IMR-90 (cell line): ENCODE data around the gene DOK3. TPM values are rescaled to one million over a fixed set of nuclear protein-coding genes. Genes with fewer than 3 reads are reported as not detected.
A peak's percentile ranks its signal among the peaks of the same experiment; 100 is the strongest.

ENCODE experiments used
- ATAC-seq: fragments of 200-7000 bp; cut with Tn5 transposase; 2 replicates; pipeline ENCODE4 v1.9.1; 2020; ENCODE audit warnings: low read depth, mild to moderate bottlenecking, moderate library complexity
- BruUV-seq: library from RNA; stranded (reverse); fragments of 400-500 nt; replicated peaks from 2 replicates; lab custom pipeline; 2021; lab: Mats Ljungman, UMichigan
- CTCF ChIA-PET: fragments of 300-600 bp; formaldehyde crosslinking; extraction: SDS; loops from one replicate; lab custom pipeline; 2021; ENCODE audit warnings: antibody characterized with exemption; lab: Yijun Ruan, JAX
- POLR2A ChIA-PET: fragments of 300-600 bp; sonication (Branson Sonifier 250); formaldehyde crosslinking; loops from one replicate; lab custom pipeline; 2022; ENCODE audit warnings: antibody characterized with exemption; ENCODE audit not compliant: unreplicated experiment; lab: Charles Lee
- DNase-seq: peaks from one replicate; pipeline ENCODE4 v3.0.0; 2013
- H2AFZ ChIP-seq: replicated peaks from 2 replicates; pipeline ENCODE3; 2013; ENCODE audit warnings: low read length, mild to moderate bottlenecking; ENCODE audit not compliant: poor library complexity
- H2AK5ac ChIP-seq: 2 replicates; pipeline ENCODE4 v1.6.1; 2013; ENCODE audit warnings: low read depth, low read length, inconsistent platforms
- H2AK9ac ChIP-seq: replicated peaks from 2 replicates; pipeline ENCODE3; 2013; ENCODE audit warnings: mild to moderate bottlenecking, low read depth, low read length, moderate library complexity; ENCODE audit not compliant: poor library complexity
- H2BK120ac ChIP-seq: 2 replicates; pipeline ENCODE4 v1.6.1; 2013; ENCODE audit warnings: low read depth, low read length, inconsistent platforms
- H2BK15ac ChIP-seq: 3 replicates; pipeline ENCODE4 v1.6.1; 2013; ENCODE audit warnings: low read depth, low read length, inconsistent platforms
- H2BK20ac ChIP-seq: 2 replicates; pipeline ENCODE4 v1.6.1; 2013; ENCODE audit warnings: low read depth, mild to moderate bottlenecking, inconsistent platforms, low read length, moderate library complexity
- H2BK5ac ChIP-seq: 2 replicates; pipeline ENCODE4 v1.6.1; 2013; ENCODE audit warnings: mild to moderate bottlenecking, low read depth, low read length, inconsistent platforms; ENCODE audit not compliant: poor library complexity, severe bottlenecking
- H3K14ac ChIP-seq: replicated peaks from 2 replicates; pipeline ENCODE4 v1.6.1; 2013; ENCODE audit warnings: low read depth, low read length, inconsistent platforms
- H3K18ac ChIP-seq: 2 replicates; pipeline ENCODE4 v1.6.1; 2013; ENCODE audit warnings: low read depth, low read length, control low read depth
- H3K23ac ChIP-seq: 2 replicates; pipeline ENCODE4 v1.6.1; 2013; ENCODE audit warnings: low read depth, low read length, inconsistent platforms
- H3K27ac ChIP-seq: 2 replicates; pipeline ENCODE4 v1.5.1; 2013; ENCODE audit warnings: mild to moderate bottlenecking, control low read depth, low read length; ENCODE audit not compliant: insufficient read depth
- H3K27me3 ChIP-seq: 2 replicates; pipeline ENCODE4 v1.6.1; 2013; ENCODE audit warnings: low read length; ENCODE audit not compliant: control insufficient read depth, insufficient read depth
- H3K36me3 ChIP-seq: 2 replicates; pipeline ENCODE4 v1.6.1; 2013; ENCODE audit warnings: low read length, mixed read lengths; ENCODE audit not compliant: control insufficient read depth, insufficient read depth
- H3K4ac ChIP-seq: 2 replicates; pipeline ENCODE4 v1.6.1; 2013; ENCODE audit warnings: low read depth, low read length, inconsistent platforms
- H3K4me1 ChIP-seq: 2 replicates; pipeline ENCODE4 v1.6.1; 2013; ENCODE audit warnings: low read length, mixed read lengths; ENCODE audit not compliant: control insufficient read depth, insufficient read depth
- H3K4me2 ChIP-seq: 2 replicates; pipeline ENCODE4 v1.6.1; 2013; ENCODE audit warnings: low read depth, mild to moderate bottlenecking, control low read depth, low read length, moderate library complexity
- H3K4me3 ChIP-seq: 2 replicates; pipeline ENCODE4 v1.5.1; 2013; ENCODE audit warnings: low read depth, mild to moderate bottlenecking, control low read depth, low read length, moderate library complexity; ENCODE audit not compliant: insufficient read depth
- H3K56ac ChIP-seq: 2 replicates; pipeline ENCODE4 v1.6.1; 2013; ENCODE audit warnings: low read length, inconsistent platforms; ENCODE audit not compliant: insufficient read depth; ENCODE audit errors: extremely low read depth
- H3K79me1 ChIP-seq, 2 experiments: 2 replicates each; pipeline ENCODE4 v1.6.1; 2013; ENCODE audit warnings: low read length in 2 of 2, inconsistent platforms in 1 of 2, low read depth in 1 of 2
- H3K9ac ChIP-seq: 2 replicates; pipeline ENCODE4 v1.6.1; 2013; ENCODE audit warnings: low read depth, low read length, control low read depth
- H3K9me1 ChIP-seq: 2 replicates; pipeline ENCODE4 v1.6.1; 2013; ENCODE audit warnings: low read length, inconsistent platforms; ENCODE audit not compliant: insufficient read depth
- H3K9me3 ChIP-seq: 2 replicates; pipeline ENCODE4 v1.6.1; 2013; ENCODE audit warnings: low read length; ENCODE audit not compliant: control insufficient read depth, insufficient read depth
- H4K20me1 ChIP-seq: 2 replicates; pipeline ENCODE4 v1.6.1; 2013; ENCODE audit warnings: low read length, inconsistent platforms; ENCODE audit not compliant: insufficient read depth
- H4K5ac ChIP-seq: 2 replicates; pipeline ENCODE4 v1.6.1; 2013; ENCODE audit warnings: mild to moderate bottlenecking, low read depth, low read length, control low read depth
- H4K8ac ChIP-seq, 2 experiments: 2 replicates each; pipeline ENCODE4 v1.6.1; 2013; ENCODE audit warnings: low read depth in 2 of 2, low read length in 2 of 2, control low read depth in 1 of 2, inconsistent platforms in 1 of 2
- H4K91ac ChIP-seq: 2 replicates; pipeline ENCODE4 v1.6.1; 2013; ENCODE audit warnings: low read depth, low read length, inconsistent platforms; ENCODE audit not compliant: insufficient read depth
- BHLHE40 ChIP-seq: fragments of 150-350 bp; IDR thresholded peaks from 2 replicates; pipeline ENCODE4 v1.6.1; 2016; ENCODE audit warnings: mild to moderate bottlenecking, low read depth, low read length
- CEBPB ChIP-seq: IDR thresholded peaks from 2 replicates; pipeline ENCODE4 v1.6.1; 2012; ENCODE audit warnings: low read depth, low read length, improper control_type of control experiment
- CHD1 ChIP-seq: IDR thresholded peaks from 2 replicates; pipeline ENCODE4 v1.6.1; 2012; ENCODE audit warnings: low read depth, low read length, improper control_type of control experiment
- FOS ChIP-seq: fragments of 150-350 bp; IDR thresholded peaks from 2 replicates; pipeline ENCODE4 v1.6.1; 2016; ENCODE audit warnings: low read depth, low read length
- MAFK ChIP-seq: IDR thresholded peaks from 2 replicates; pipeline ENCODE4 v1.6.1; 2012; ENCODE audit warnings: low read depth, low read length, improper control_type of control experiment
- MAZ ChIP-seq: IDR thresholded peaks from 2 replicates; pipeline ENCODE4 v1.6.1; 2012; ENCODE audit warnings: low read depth, mild to moderate bottlenecking, low read length, improper control_type of control experiment, moderate library complexity, borderline replicate concordance
- MXI1 ChIP-seq: IDR thresholded peaks from 2 replicates; pipeline ENCODE4 v1.6.1; 2012; ENCODE audit warnings: low read depth, mild to moderate bottlenecking, low read length, moderate library complexity, borderline replicate concordance
- NFE2L2 ChIP-seq: fragments of 150-350 bp; IDR thresholded peaks from 2 replicates; pipeline ENCODE4 v1.6.1; 2016; ENCODE audit warnings: low read depth, mild to moderate bottlenecking, low read length
- POLR2A ChIP-seq: IDR thresholded peaks from 2 replicates; pipeline ENCODE4 v1.6.1; 2012; ENCODE audit warnings: mild to moderate bottlenecking, low read depth, low read length
- RAD21 ChIP-seq: IDR thresholded peaks from 2 replicates; pipeline ENCODE4 v1.6.1; 2012; ENCODE audit warnings: low read length, improper control_type of control experiment
- RCOR1 ChIP-seq: IDR thresholded peaks from 2 replicates; pipeline ENCODE4 v1.6.1; 2012; ENCODE audit warnings: mild to moderate bottlenecking, low read length, improper control_type of control experiment; ENCODE audit not compliant: insufficient replicate concordance
- RFX5 ChIP-seq: IDR thresholded peaks from 2 replicates; pipeline ENCODE4 v1.8.0; 2012; ENCODE audit warnings: low read depth, mild to moderate bottlenecking, low read length, moderate library complexity
- SMC3 ChIP-seq: fragments of 150-350 bp; IDR thresholded peaks from 2 replicates; pipeline ENCODE4 v1.6.1; 2016; ENCODE audit warnings: low read depth, mild to moderate bottlenecking, antibody characterized with exemption, low read length, moderate library complexity
- USF2 ChIP-seq: fragments of 150-350 bp; IDR thresholded peaks from 2 replicates; pipeline ENCODE4 v1.6.1; 2017; ENCODE audit warnings: mild to moderate bottlenecking, antibody characterized with exemption, low read length, low read depth
- WGBS, 2 experiments: methylation state at CpG; one replicate each; pipeline versions ENCODE4 v1.1.5 to v1.1.7; 2013; ENCODE audit warnings: missing lambda C conversion rate in 2 of 2; ENCODE audit not compliant: insufficient read length in 1 of 2; ENCODE audit errors: extremely low coverage in 2 of 2; 5-methylcytosine and 5-hydroxymethylcytosine counted together
- dilution Hi-C: fragments of 300-500 bp; cut with HindIII; formaldehyde crosslinking; loops from one replicate; pipeline ENCODE4 v1.14.3; 2018; ENCODE audit warnings: low sequenced_read_pairs; ENCODE audit not compliant: unreplicated experiment
- in situ Hi-C: fragments of 300-500 bp; cut with MboI; formaldehyde crosslinking; loops from 3 replicates; pipeline ENCODE4 v1.14.3; 2019; ENCODE audit warnings: low sequenced_read_pairs, inconsistent platforms, mixed read lengths
- intact Hi-C: fragments of 100-400 bp; cut with micrococcal nuclease; formaldehyde crosslinking; loops from 2 replicates; pipeline ENCODE4 v1.10.0; 2022
- polyA plus RNA-seq, 3 experiments: library from polyadenylated mRNA; depleted of rRNA; stranded (reverse); fragments of >200 nt; gene quantifications; 2 replicates each; pipeline ENCODE4 v1.2.3, GENCODE V29; 2012; ENCODE audit warnings: low replicate concordance in 1 of 3
- total RNA-seq: library from RNA; depleted of rRNA; stranded (reverse); fragments of >200 nt; gene quantifications from 2 replicates; pipeline ENCODE4 v1.2.3, GENCODE V29; 2012
- TF ChIP-seq, protein P1 (sequence below): conservative IDR thresholded peaks from 2 replicates; pipeline ENCODE4 v1.5.1; 2012; ENCODE audit warnings: mild to moderate bottlenecking, low read depth, low read length, improper control_type of control experiment
- TF ChIP-seq, protein P2 (sequence below): fragments of 150-350 bp; IDR thresholded peaks from 2 replicates; pipeline ENCODE4 v1.6.1; 2016; ENCODE audit warnings: low read depth, mild to moderate bottlenecking, low read length, moderate library complexity, borderline replicate concordance

Gene DOK3
- total and polyA plus RNA-seq, 2 of the 4 experiments (the other 2 are of a cell fraction): 0.54 to 3.9 TPM

DNA sequence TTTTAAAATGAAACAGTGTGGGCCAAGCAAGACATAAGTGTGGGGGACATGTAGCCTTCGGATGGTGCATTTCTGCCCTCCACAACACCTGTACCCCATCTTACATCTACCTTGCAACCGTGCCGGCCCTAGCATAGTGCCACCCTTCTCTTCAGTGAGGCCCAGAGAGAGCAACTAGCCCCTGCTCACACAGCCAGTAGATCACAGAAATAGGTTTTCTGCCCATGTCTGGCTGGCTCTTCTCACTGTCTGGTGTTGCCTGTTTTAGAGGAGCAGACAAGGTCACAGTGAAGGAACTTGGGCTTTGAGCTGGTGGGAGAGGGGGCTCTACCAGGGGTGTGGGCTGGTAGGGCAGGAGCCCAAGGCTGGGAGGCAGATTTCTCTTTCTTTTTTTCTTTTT, 23.4 kb downstream of the DOK3 start:
- Histone ChIP-seq H3K36me3 (peaks cover 89% of the 10 kb centered on the region), H4K8ac (no peak overlapping the region), H2BK5ac (no peak overlapping the region), H2BK20ac (no peak overlapping the region), H3K18ac (no peak overlapping the region), H4K91ac (no peak overlapping the region), H3K79me1 (peaks cover 47 to 89% of the 10 kb centered on the region in 2 experiments), H3K9me1 (peaks cover 21% of the 10 kb centered on the region; the same call in 1 of the 2 replicates), H4K5ac (no peak overlapping the region), H3K9ac (no peak overlapping the region), H2BK120ac (no peak overlapping the region), H3K4ac (no peak overlapping the region), H4K20me1 (peaks cover 96% of the 10 kb centered on the region), H3K23ac (peak overlapping the region; percentile 75; the same call in 1 of the 2 replicates), H3K27ac (no peak overlapping the region; the same call in 1 of the 2 replicates), H2AFZ (no peak overlapping the region), H3K4me2 (no peak overlapping the region), H2AK5ac (no peak overlapping the region), H2AK9ac (peak overlapping the region; percentile 48), H3K9me3 (no peaks in the 10 kb centered on the region), H3K4me3 (no peak overlapping the region), H3K56ac (no peak overlapping the region), H3K4me1 (peaks cover 13% of the 10 kb centered on the region; the same call in 1 of the 2 replicates), H3K27me3 (no peaks in the 10 kb centered on the region), H3K14ac (no peak overlapping the region), H2BK15ac (no peak overlapping the region)
- TF ChIP-seq RFX5 (no peak), MXI1 (no peak), NFE2L2 (no peak), MAFK (no peak), MAZ (no peak), POLR2A (no peak), RAD21 (no peak), CEBPB (no peak), CHD1 (no peak), FOS (no peak), BHLHE40 (no peak), RCOR1 (no peak), USF2 (no peak), SMC3 (no peak)
- TF ChIP-seq, protein P1, sequence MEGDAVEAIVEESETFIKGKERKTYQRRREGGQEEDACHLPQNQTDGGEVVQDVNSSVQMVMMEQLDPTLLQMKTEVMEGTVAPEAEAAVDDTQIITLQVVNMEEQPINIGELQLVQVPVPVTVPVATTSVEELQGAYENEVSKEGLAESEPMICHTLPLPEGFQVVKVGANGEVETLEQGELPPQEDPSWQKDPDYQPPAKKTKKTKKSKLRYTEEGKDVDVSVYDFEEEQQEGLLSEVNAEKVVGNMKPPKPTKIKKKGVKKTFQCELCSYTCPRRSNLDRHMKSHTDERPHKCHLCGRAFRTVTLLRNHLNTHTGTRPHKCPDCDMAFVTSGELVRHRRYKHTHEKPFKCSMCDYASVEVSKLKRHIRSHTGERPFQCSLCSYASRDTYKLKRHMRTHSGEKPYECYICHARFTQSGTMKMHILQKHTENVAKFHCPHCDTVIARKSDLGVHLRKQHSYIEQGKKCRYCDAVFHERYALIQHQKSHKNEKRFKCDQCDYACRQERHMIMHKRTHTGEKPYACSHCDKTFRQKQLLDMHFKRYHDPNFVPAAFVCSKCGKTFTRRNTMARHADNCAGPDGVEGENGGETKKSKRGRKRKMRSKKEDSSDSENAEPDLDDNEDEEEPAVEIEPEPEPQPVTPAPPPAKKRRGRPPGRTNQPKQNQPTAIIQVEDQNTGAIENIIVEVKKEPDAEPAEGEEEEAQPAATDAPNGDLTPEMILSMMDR: no peak
- TF ChIP-seq, protein P2, sequence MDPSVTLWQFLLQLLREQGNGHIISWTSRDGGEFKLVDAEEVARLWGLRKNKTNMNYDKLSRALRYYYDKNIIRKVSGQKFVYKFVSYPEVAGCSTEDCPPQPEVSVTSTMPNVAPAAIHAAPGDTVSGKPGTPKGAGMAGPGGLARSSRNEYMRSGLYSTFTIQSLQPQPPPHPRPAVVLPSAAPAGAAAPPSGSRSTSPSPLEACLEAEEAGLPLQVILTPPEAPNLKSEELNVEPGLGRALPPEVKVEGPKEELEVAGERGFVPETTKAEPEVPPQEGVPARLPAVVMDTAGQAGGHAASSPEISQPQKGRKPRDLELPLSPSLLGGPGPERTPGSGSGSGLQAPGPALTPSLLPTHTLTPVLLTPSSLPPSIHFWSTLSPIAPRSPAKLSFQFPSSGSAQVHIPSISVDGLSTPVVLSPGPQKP: no peak
- DNase-seq (no peak), ATAC-seq (no peak)
- in situ Hi-C loops (no loop called here), dilution Hi-C loops (no loop called here), intact Hi-C loops (no loop called here)
- ChIA-PET CTCF (no interaction called here), POLR2A (no interaction called here)
- no TSS peak for BruUV-seq
- no CpG with 5 or more reads among the region's 3 CpGs for WGBS, 2 experiments
